GM20431 (cell line): ENCODE data around the gene DNAJB5.

Experiments used
- in situ Hi-C: fragments of 300-500 bp; cut with MseI, MboI; formaldehyde crosslinking; loops from one replicate; pipeline ENCODE4 v1.15.0; 2020; ENCODE audit warnings: low sequenced_read_pairs; ENCODE audit not compliant: unreplicated experiment

Gene DNAJB5

GRCh38 chr9:35042081-35042604 is 52.6 kb downstream of the DNAJB5 start:
- in situ Hi-C loops = no loop called here

GRCh38 chr9:35042891-35043545 is 53.5 kb downstream of the DNAJB5 start:
- in situ Hi-C loops = no loop called here

- in situ Hi-C loops = no loop called here
Observed at GRCh38 chr9:35044071-35044470, 54.5 kb downstream of the DNAJB5 start.
